Esophagus muscularis mucosa (tissue), 4 donors: ENCODE measurements around the gene AGO4. TPM values are rescaled to one million over a fixed set of nuclear protein-coding genes. Genes with fewer than 3 reads are reported as not detected.

Experiments
- DNase-seq: peaks from one replicate; pipeline ENCODE4 v3.0.0-alpha.2; 2017; ENCODE audit errors: extremely low spot score
- H3K27ac ChIP-seq, 4 donors: fragments of 200-600 bp; sonication (generic); replicated peaks in 1 of 4; 1 replicate in 3 of 4; 2 replicates in 1 of 4; pipeline ENCODE4 v1.5.1; 2016 to 2019; ENCODE audit warnings: mild to moderate bottlenecking in 1 of 4
- H3K27me3 ChIP-seq, 4 donors: fragments of 200-600 bp; sonication (generic); one replicate each; pipeline versions ENCODE4 v1.5.1 to v1.6.0; 2016 to 2019
- H3K36me3 ChIP-seq, 4 donors: fragments of 200-600 bp; sonication (generic); one replicate each; pipeline ENCODE4 v1.5.1; 2016 to 2019
- H3K4me1 ChIP-seq, 4 donors: fragments of 200-600 bp; sonication (generic); one replicate each; pipeline ENCODE4 v1.5.1; 2016 to 2019
- H3K4me3 ChIP-seq, 4 donors: fragments of 200-600 bp; sonication (generic); 1 replicate in 2 of 4; 2 replicates in 2 of 4; pipeline ENCODE4 v1.5.1; 2016 to 2019; ENCODE audit warnings: mild to moderate bottlenecking in 4 of 4, moderate library complexity in 1 of 4
- H3K9me3 ChIP-seq, 4 donors: fragments of 200-600 bp; sonication (generic); 1 replicate in 3 of 4; 2 replicates in 1 of 4; pipeline ENCODE4 v1.5.1; 2016 to 2019
- EP300 ChIP-seq: sonication (generic); formaldehyde crosslinking; IDR thresholded peaks from one replicate; pipeline ENCODE4 v1.6.1; 2017; ENCODE audit warnings: antibody characterized with exemption
- POLR2A ChIP-seq: fragments of 450-650 bp; IDR thresholded peaks from one replicate; pipeline ENCODE4 v1.6.1; 2017; ENCODE audit warnings: antibody characterized with exemption, moderate library complexity, mild to moderate bottlenecking, low read depth
- POLR2AphosphoS5 ChIP-seq, 2 donors: sonication (generic); formaldehyde crosslinking; IDR thresholded peaks; one replicate each; pipeline ENCODE4 v1.6.1; 2017; ENCODE audit warnings: antibody characterized with exemption in 2 of 2
- WGBS: methylation state at CpG from one replicate; pipeline ENCODE4 v1.1.5; 2018; 5-methylcytosine and 5-hydroxymethylcytosine counted together
- intact Hi-C: fragments of 100-400 bp; cut with DNase I; formaldehyde crosslinking; loops from one replicate; pipeline ENCODE4 v1.15.1; 2023
- total RNA-seq, 4 donors: library from RNA; depleted of rRNA; stranded (reverse); fragments of >200 nt; gene quantifications; one replicate each; pipeline versions ENCODE4 v1.1.0 to v1.2.1, GENCODE V29; 2016
- TF ChIP-seq, protein P1 (sequence below), 3 experiments: fragments of 200-600 bp in 2 of 3; fragments of 450-650 bp in 1 of 3; sonication (generic) in 2 of 3; IDR thresholded peaks; one replicate each; pipeline ENCODE4 v1.5.1; 2017 to 2019; ENCODE audit warnings: antibody characterized with exemption in 3 of 3, mild to moderate bottlenecking in 2 of 3, moderate library complexity in 1 of 3

AGO4 gene
- total RNA-seq, 4 donors from 2014 or later = 25.2 to 42.7 (median 33.0) TPM

DNA sequence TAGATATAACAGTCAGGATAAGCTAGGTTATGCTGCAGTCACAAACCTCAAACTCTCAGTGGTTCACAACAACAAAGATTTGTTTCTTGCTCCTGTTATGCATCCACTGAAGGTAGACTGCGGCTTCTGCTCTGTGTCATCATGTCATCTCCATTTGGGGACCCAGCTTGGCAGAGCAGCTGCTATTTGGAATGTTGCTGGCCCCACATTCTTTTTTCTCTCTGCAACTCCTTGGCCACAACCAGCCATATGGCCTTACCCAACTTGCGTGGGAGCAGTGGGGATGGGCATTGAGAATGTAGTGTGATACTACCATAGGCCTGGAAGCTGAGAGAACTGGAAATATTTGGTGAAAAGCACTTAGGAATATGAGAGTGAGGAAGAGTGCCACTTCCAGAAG lies 26.4 kb downstream of the AGO4 start:
- TF ChIP-seq POLR2AphosphoS5 (IDR thresholded peaks at IDR 0.05) = no peak
- TF ChIP-seq, protein P1, sequence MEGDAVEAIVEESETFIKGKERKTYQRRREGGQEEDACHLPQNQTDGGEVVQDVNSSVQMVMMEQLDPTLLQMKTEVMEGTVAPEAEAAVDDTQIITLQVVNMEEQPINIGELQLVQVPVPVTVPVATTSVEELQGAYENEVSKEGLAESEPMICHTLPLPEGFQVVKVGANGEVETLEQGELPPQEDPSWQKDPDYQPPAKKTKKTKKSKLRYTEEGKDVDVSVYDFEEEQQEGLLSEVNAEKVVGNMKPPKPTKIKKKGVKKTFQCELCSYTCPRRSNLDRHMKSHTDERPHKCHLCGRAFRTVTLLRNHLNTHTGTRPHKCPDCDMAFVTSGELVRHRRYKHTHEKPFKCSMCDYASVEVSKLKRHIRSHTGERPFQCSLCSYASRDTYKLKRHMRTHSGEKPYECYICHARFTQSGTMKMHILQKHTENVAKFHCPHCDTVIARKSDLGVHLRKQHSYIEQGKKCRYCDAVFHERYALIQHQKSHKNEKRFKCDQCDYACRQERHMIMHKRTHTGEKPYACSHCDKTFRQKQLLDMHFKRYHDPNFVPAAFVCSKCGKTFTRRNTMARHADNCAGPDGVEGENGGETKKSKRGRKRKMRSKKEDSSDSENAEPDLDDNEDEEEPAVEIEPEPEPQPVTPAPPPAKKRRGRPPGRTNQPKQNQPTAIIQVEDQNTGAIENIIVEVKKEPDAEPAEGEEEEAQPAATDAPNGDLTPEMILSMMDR (IDR thresholded peaks at IDR 0.05) = no peak
- TF ChIP-seq EP300 = no peak
- no peak for TF ChIP-seq POLR2A
- Histone ChIP-seq H3K9me3 (no peaks in the 10 kb centered on the region), H3K36me3 (peaks cover 36 to 98% (median 89%) of the 10 kb centered on the region in 4 donors), H3K4me1 (no peaks in the 10 kb centered on the region), H3K4me3 (no peak overlapping the region), H3K27me3 (no peaks in the 10 kb centered on the region), H3K27ac (no peak overlapping the region)
- intact Hi-C loops = no loop called here
- no peak for DNase-seq
- 88% methylated on average over 2 of the region's 2 CpGs for WGBS

DNA sequence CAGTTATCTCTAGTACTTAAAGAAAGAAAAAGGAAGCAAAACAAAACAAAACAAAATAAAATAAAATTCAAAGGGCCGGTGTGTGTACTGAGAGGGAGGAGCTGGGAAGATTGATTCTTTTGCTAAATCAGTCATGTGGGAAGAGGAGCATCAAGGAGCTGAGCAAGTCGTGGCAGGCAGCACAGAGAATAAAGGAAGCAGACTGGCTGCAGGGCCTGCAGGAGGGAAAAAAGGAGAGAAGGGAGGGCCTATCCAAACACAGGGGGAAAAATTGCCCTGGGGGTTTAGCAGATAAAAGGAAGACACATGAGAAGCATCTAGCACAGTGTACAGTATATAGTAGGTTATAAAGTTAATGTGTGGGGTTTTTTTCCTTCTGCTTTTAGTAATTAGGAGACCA lies 27.6 kb downstream of the AGO4 start:
- no peak for DNase-seq
- WGBS = 52% methylated on average over 2 of the region's 2 CpGs
- Histone ChIP-seq H3K27me3 (no peaks in the 10 kb centered on the region), H3K9me3 (no peaks in the 10 kb centered on the region), H3K27ac (no peak overlapping the region), H3K4me1 (no peaks in the 10 kb centered on the region), H3K4me3 (no peak overlapping the region), H3K36me3 (peaks cover 37 to 98% (median 95%) of the 10 kb centered on the region in 4 donors)
- intact Hi-C loops = no loop called here
- no peak for TF ChIP-seq POLR2AphosphoS5 (IDR thresholded peaks at IDR 0.05)
- TF ChIP-seq EP300 = no peak
- TF ChIP-seq, protein P1 (IDR thresholded peaks at IDR 0.05) = no peak
- no peak for TF ChIP-seq POLR2A

- H3K27me3 ChIP-seq = no peaks in the 10 kb centered on the region
- no peak overlapping the region for H3K27ac ChIP-seq
- intact Hi-C loops = no loop called here
- H3K9me3 ChIP-seq = no peaks in the 10 kb centered on the region
- TF ChIP-seq EP300 (no peak), POLR2AphosphoS5 (IDR thresholded peaks at IDR 0.05) (no peak), POLR2A (no peak)
- TF ChIP-seq, protein P1 (IDR thresholded peaks at IDR 0.05) = no peak
- H3K4me1 ChIP-seq = no peaks in the 10 kb centered on the region
- WGBS = 100% methylated on average over 1 of the region's 1 CpG
- H3K36me3 ChIP-seq = peaks cover 47 to 98% (median 95%) of the 10 kb centered on the region in 4 donors
- no peak for DNase-seq
- H3K4me3 ChIP-seq = no peak overlapping the region
These were observed 28.9 kb downstream of the AGO4 start for GRCh38 chr1:35836734-35837133.

DNA sequence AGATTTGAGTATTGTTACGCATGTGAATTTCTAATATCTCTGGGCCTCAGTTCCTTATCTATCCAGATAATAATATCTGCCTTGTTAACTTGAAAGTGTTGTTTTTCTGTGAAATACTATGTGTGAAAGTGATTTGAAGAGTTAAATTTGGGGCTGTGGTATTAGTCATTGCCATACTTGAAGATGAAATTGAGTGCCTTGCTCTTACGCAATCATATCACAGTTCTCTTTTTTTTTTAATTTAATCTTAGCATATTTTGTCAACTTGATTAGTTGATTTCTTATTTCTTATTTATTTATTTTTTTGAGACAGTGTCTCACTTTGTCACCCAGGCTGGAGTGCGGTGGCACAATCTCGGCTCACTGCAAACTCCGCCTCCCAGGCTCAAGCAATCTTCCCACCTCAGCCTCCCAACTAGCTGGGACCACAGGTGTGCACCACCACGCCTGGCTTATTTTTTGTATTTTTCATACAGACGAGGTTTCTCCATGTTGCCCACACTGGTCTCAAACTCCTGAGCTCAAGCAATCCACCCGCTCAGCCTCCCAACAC lies 31.0 kb downstream of the AGO4 start:
- Histone ChIP-seq H3K4me1 (no peaks in the 10 kb centered on the region), H3K4me3 (no peak overlapping the region), H3K27me3 (no peaks in the 10 kb centered on the region), H3K9me3 (no peaks in the 10 kb centered on the region), H3K27ac (no peak overlapping the region), H3K36me3 (peaks cover 60 to 98% (median 93%) of the 10 kb centered on the region in 4 donors)
- 94% methylated on average over 8 of the region's 8 CpGs for WGBS
- intact Hi-C loops = no loop called here
- DNase-seq = no peak
- no peak for TF ChIP-seq POLR2AphosphoS5 (IDR thresholded peaks at IDR 0.05)
- no peak for TF ChIP-seq POLR2A
- no peak for TF ChIP-seq EP300
- TF ChIP-seq, protein P1 (IDR thresholded peaks at IDR 0.05) = no peak

GRCh38 chr1:35844826-35845225 lies 37.0 kb downstream of the AGO4 start:
- Histone ChIP-seq H3K9me3 (no peaks in the 10 kb centered on the region), H3K4me3 (no peak overlapping the region), H3K27ac (peak overlapping the region in 3 of 4 donors; percentile 24 to 36 (median 36)), H3K36me3 (peaks cover 27 to 61% (median 47%) of the 10 kb centered on the region in 4 donors), H3K27me3 (no peaks in the 10 kb centered on the region), H3K4me1 (peaks cover 16 to 37% (median 36%) of the 10 kb centered on the region in 4 donors)
- 51% methylated on average over 1 of the region's 1 CpG for WGBS
- TF ChIP-seq, protein P1 (IDR thresholded peaks at IDR 0.05) = no peak
- TF ChIP-seq POLR2AphosphoS5 (IDR thresholded peaks at IDR 0.05) = no peak
- TF ChIP-seq POLR2A = no peak
- no peak for TF ChIP-seq EP300
- intact Hi-C loops = no loop called here
- no peak for DNase-seq
